HL-60/S4 treated with phorbol 12-myristate 13-acetate at 8.2 ng/mL for 4 days and 3 days (cell line): Measurements from ENCODE around the gene HADH.

ENCODE experiments used
- in situ Hi-C: fragments of 300-500 bp; cut with MboI; formaldehyde crosslinking; loops from 2 replicates; pipeline ENCODE4 v1.15.0; 2022; ENCODE audit warnings: low sequenced_read_pairs

Gene HADH

DNA sequence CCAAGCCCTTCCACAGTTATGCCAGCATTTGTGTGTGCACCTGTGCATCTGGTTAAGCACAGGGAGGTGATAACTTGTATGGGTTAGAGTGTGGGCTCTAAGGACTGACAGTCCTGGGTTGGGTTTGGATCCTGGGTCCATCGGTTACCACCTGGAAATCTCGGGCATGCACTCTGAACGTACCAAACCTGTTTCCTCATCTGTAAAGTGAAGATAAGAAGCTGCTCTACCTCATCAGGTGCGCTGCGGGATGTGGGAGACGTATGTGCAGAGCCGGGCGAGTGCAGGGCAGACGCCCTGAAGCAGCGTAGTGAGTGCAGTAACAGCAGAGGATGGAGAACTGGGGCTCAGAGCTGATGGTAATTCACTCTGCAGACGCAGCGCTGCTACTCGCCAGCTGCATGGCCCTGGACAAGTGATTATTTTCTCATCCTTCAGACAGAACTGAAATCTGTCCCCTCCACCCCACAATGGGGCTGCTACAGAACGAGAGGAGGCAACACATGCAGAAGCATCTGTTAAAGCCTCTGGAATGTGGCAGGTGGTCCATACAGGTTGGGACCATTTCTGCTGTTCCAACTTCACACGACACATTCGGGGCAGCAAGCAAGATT, 64.4 kb downstream of the HADH start:
- in situ Hi-C loops = no loop called here

- in situ Hi-C loops = no loop called here
These were observed 66.1 kb downstream of the HADH start for GRCh38 chr4:108055787-108056186.

DNA sequence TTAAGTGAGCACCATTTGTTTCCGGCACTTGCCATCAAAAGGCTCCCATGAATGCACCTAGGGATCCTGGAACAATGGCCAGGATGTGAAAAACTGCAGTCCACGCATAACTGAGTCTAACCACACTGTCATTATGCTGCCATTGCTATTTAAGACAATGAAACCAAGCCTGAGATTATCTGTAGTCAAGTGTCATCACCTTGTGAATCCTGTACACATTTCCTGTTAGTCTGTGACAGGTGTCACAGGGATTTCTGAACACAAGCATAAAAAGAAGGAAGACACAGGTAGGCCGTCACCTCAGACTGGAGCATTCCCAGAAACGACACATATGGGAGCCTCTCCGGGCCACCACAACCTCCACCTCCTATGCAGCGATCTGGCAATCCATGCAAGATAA, 66.7 kb downstream of the HADH start:
- in situ Hi-C loops = no loop called here

DNA sequence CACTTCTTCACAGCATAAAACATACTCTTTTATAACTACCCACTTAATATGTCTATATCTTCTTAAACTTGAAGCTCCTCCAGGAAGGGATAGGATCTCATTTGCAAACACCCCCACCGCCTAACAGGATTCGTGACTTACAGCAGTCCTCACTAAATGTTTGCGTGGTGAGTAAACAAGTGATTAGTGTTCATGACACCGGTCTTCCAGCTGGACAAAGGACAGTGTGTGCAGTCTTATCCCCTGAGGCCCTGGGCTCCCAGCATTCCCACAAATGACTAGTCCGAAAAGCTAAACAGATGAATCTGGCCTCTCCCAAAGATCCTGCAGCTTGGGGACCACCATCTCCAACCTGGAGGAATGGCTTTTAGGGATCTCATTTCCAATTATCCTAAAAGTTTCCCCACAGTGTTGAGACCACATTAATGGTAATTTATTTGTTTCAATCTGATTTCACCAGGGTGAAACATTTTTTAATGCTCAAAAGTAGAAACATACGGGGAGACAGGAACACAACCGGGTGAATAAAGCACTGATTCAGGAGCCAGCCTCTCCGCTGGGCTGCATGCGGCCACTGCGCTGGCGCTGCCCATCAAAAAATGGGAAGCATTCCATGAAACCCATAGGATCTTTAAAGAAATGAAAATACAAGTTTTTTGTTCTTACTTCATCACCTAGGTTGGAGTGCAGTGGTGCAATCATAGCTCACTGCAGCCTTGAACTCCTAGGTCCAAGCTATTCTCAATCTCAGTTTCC, 69.2 kb downstream of the HADH start:
- in situ Hi-C loops = no loop called here

DNA sequence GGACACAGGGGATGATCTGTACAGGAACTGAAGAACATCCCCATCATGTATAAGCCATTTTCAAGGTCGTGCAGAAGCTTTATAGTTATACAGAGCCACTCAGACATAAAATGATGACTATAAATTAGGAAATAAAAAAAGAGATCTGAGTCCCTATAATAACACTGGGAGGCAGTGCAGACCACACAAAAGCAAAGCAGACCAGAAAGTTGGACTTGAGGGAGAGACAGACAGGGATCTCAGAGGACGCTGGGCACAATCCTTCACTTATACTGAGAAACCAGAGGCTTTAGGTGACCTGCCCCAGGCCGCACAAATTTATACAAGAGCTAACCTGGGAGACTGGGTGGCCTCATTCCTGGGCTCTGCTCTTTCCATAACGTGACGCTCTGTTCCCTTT, 70.5 kb downstream of the HADH start:
- in situ Hi-C loops = no loop called here

GRCh38 chr4:108060686-108061321, 71.1 kb downstream of the HADH start:
- in situ Hi-C loops = no loop called here

- in situ Hi-C loops = no loop called here
These were observed 78.8 kb downstream of the HADH start for GRCh38 chr4:108068442-108068841.

GRCh38 chr4:108070775-108071174, 81.1 kb downstream of the HADH start:
- in situ Hi-C loops = no loop called here

DNA sequence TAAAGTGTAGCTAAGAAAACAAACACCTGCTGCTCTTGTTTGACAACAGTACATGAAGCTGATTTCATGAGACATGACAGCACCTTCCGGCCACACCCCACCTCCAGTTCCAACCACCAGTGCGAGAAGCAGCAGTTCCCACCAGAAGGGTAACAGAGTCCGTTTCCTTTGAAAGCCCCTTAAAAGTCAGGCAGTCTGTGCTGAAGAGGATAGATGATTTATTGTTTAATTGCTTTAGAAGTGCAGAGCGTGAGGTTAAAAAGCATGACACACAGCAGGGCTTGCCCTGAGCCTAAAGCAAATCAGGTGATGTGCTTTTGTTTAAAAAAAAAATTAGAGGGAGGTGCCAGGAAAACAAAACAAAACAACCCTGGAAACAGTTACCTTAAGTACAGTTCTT, 82.6 kb downstream of the HADH start:
- in situ Hi-C loops = no loop called here

GRCh38 chr4:108078024-108078733, 88.5 kb downstream of the HADH start:
- in situ Hi-C loops = no loop called here

GRCh38 chr4:108080747-108081146, 91.1 kb downstream of the HADH start:
- in situ Hi-C loops = no loop called here

DNA sequence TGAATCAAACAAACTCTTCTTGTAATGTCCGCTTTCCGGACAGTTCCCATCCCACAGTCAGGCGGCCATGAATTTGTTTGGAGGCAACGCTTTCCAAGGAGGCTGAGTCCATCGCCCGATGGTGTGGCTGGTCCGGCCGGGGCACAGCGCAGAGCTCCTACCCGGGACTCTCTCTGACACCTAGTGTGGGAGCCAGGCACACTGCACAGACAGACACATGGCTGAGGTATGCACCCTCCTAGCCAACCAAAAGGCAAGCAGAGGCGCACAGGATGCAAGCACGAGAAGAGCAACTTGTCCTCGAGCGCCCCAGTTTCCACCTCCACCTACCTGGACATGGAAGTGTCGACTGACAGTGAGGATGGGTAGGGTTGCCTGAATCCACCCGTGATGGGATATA, 91.6 kb downstream of the HADH start:
- in situ Hi-C loops = no loop called here
